ENCODE data around the gene ARID1B. TPM values are rescaled to one million over a fixed set of nuclear protein-coding genes. Genes with fewer than 3 reads are reported as not detected.

Gene ARID1B
- total RNA-seq, 6 experiments from 2014 or later: 32.5 to 44.3 (median 36.5) TPM

DNA sequence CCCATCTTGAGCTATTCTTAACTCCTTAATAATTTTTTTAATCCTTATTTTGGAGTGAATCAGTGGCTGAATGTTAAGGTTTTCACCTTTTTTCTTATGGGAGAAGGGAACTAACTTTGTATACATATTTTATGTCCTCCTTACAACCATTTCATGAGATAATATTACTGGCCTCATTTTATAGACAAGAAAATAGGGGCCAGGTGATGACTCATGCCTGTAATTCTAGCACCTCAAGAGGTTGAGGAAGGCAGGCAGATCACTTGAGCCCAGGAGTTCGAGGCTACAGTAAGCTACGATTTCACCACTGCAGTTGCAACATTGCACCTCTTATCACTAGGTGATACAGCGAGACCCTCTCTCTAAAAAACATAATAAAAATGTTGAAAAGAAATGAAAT is 417.5 kb downstream of the ARID1B start:
- peaks cover 21% of the 10 kb centered on the region for H3K36me3 Mint-ChIP-seq (ENCODE audit: low read depth)
- H3K27me3 Mint-ChIP-seq (ENCODE audit: insufficient read depth): peaks cover 1% of the 10 kb centered on the region; the same call in 1 of the 2 replicates

DNA sequence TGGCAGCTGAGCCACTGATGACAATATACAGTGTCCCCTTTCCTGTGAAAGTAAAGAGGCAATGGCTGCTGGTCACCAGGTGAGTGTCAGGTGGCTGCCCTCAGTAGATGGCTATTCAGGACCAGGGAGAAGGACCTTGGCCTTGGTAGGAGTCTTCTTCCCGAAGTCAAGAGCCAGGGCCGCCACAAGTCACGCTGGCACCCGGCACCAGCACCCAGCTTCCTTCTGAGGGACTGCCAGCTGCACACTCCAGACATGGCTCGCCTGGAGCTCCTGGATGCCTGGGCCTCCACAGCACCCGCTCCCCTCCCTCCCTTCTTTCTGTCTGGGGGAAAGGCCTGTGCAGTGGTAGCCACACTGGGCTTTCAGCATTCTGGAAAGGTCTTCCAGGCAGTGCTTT is 419.2 kb downstream of the ARID1B start:
- Mint-ChIP-seq H3K27ac (no peak overlapping the region), H3K4me3 (no peak overlapping the region), H3K4me1 (ENCODE audit: low read depth) (no peaks in the 10 kb centered on the region), H3K9me3 (no peaks in the 10 kb centered on the region), H3K36me3 (ENCODE audit: low read depth) (peaks cover 19% of the 10 kb centered on the region), H3K27me3 (ENCODE audit: insufficient read depth) (0 out of 2 replicates have a peak, but pooled peaks cover 1% of the 10 kb centered on the region)
- TF ChIP-seq, protein P1, sequence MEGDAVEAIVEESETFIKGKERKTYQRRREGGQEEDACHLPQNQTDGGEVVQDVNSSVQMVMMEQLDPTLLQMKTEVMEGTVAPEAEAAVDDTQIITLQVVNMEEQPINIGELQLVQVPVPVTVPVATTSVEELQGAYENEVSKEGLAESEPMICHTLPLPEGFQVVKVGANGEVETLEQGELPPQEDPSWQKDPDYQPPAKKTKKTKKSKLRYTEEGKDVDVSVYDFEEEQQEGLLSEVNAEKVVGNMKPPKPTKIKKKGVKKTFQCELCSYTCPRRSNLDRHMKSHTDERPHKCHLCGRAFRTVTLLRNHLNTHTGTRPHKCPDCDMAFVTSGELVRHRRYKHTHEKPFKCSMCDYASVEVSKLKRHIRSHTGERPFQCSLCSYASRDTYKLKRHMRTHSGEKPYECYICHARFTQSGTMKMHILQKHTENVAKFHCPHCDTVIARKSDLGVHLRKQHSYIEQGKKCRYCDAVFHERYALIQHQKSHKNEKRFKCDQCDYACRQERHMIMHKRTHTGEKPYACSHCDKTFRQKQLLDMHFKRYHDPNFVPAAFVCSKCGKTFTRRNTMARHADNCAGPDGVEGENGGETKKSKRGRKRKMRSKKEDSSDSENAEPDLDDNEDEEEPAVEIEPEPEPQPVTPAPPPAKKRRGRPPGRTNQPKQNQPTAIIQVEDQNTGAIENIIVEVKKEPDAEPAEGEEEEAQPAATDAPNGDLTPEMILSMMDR (IDR thresholded peaks at IDR 0.05): no peak
- DNase-seq: no peak

More for the DNA sequence above, 417.5 kb downstream of the ARID1B start:
- Mint-ChIP-seq H3K4me1 (ENCODE audit: low read depth) (no peaks in the 10 kb centered on the region), H3K27ac (no peak overlapping the region), H3K4me3 (no peak overlapping the region), H3K9me3 (no peaks in the 10 kb centered on the region)
- TF ChIP-seq, protein P1 (IDR thresholded peaks at IDR 0.05): no peak
- peak; percentile 19 for DNase-seq

DNA sequence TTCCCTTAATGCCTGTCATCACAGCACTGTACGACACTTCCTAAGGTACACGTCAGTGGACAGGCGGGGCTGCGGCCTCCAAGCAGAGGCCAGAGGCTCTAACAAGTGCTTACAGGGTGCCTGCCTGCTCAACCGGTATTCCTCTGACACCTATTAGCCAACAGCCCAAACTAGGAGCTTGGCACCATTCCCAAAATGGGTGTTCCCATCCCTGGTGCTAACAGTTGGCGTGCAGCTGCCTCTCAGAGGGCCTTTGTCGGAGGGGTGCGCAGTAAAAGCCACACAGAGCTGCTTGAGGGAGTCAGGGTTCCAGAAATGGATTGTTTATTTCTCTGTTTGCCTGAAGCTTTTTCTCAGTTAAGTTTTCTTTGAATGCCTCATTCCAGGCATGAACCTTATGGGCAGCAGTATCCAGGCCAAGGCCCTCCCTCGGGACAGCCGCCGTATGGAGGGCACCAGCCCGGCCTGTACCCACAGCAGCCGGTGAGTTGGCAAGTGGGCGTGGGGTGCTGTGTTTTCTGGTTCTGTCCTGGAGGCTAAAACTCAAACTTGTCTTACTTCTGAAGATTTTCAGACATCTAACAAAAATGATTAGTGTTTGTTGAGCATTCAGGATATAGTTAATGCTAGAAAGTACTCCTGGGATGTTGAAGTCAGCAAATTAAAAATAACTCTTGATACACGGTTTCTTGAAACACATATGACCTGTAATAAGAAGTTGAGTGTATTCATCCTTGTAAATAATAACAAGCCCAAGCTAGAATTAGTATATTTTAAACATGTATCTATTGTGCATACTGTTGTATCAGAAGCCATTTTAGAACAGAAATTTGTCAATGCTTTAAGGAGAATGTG is 421.5 kb downstream of the ARID1B start:
- Mint-ChIP-seq H3K4me3 (no peak overlapping the region), H3K9me3 (no peaks in the 10 kb centered on the region), H3K27me3 (ENCODE audit: insufficient read depth) (0 out of 2 replicates have a peak, but pooled peaks cover 1% of the 10 kb centered on the region), H3K27ac (no peak overlapping the region), H3K4me1 (ENCODE audit: low read depth) (no peaks in the 10 kb centered on the region), H3K36me3 (ENCODE audit: low read depth) (peaks cover 20% of the 10 kb centered on the region)
- TF ChIP-seq, protein P1 (IDR thresholded peaks at IDR 0.05): no peak
- no peak for DNase-seq

DNA sequence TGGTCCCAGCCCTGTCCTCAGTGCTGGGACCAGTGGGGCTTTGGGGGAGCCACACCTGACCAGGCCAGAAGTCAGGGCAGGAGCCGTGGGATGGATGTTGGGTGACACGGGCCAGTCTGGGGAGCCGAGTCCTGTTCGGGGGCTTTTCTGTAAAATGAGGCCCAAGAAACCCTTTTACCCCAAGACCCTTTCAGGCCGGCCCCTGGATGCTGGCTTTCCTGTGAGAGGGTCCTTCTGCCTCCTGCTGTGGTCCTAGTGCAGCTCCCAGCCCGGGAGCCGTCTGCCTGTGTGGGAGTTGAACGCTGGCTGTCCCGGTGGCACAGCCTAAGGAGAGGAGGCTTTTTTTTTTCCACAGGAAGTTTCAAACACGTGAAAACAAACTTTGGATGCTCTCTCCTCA is 422.9 kb downstream of the ARID1B start:
- Mint-ChIP-seq H3K27me3 (ENCODE audit: insufficient read depth) (0 out of 2 replicates have a peak, but pooled peaks cover 1% of the 10 kb centered on the region), H3K27ac (no peak overlapping the region), H3K4me3 (no peak overlapping the region), H3K36me3 (ENCODE audit: low read depth) (peaks cover 25% of the 10 kb centered on the region), H3K9me3 (no peaks in the 10 kb centered on the region), H3K4me1 (ENCODE audit: low read depth) (no peaks in the 10 kb centered on the region)
- TF ChIP-seq, protein P1 (IDR thresholded peaks at IDR 0.05): no peak
- DNase-seq: no peak

DNA sequence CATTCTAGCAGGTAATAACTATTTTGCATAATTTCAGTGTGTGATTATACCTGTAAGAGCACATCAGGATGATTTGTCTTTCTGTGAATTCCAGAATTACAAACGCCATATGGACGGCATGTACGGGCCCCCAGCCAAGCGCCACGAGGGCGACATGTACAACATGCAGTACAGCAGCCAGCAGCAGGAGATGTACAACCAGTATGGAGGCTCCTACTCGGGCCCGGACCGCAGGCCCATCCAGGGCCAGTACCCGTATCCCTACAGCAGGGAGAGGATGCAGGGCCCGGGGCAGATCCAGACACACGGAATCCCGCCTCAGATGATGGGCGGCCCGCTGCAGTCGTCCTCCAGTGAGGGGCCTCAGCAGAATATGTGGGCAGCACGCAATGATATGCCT is 423.4 kb downstream of the ARID1B start:
- TF ChIP-seq, protein P1 (IDR thresholded peaks at IDR 0.05): no peak
- Mint-ChIP-seq H3K27ac (no peak overlapping the region), H3K4me3 (no peak overlapping the region), H3K9me3 (no peaks in the 10 kb centered on the region), H3K4me1 (ENCODE audit: low read depth) (no peaks in the 10 kb centered on the region), H3K27me3 (ENCODE audit: insufficient read depth) (0 out of 2 replicates have a peak, but pooled peaks cover 1% of the 10 kb centered on the region), H3K36me3 (ENCODE audit: low read depth) (peaks cover 29% of the 10 kb centered on the region)
- DNase-seq: no peak
